Psoas muscle (tissue), 8 donors: Measurements from ENCODE around the gene B3GAT1. TPM values are rescaled to one million over a fixed set of nuclear protein-coding genes. Genes with fewer than 3 reads are reported as not detected.

Source experiments
- ATAC-seq, 4 donors: fragments of 200-7000 bp; cut with Tn5 transposase; one replicate each; pipeline ENCODE4 v1.9.1; 2020; ENCODE audit warnings: moderate library complexity in 3 of 4, mild to moderate bottlenecking in 2 of 4
- DNase-seq, 2 donors: peaks; one replicate each; pipeline ENCODE4 v3.0.0-alpha.2; 2020
- H3K27ac ChIP-seq: fragments of 200-600 bp; one replicate; pipeline ENCODE4 v1.8.0; 2022
- H3K27me3 ChIP-seq, 3 donors: fragments of 200-600 bp in 1 of 3; one replicate each; pipeline versions ENCODE4 v1.6.1 to v1.8.0; 2013 to 2022; ENCODE audit warnings: low read length in 2 of 3, mild to moderate bottlenecking in 2 of 3, moderate library complexity in 1 of 3; ENCODE audit not compliant: insufficient read depth in 3 of 3
- H3K36me3 ChIP-seq, 2 donors: fragments of 200-600 bp in 1 of 2; one replicate each; pipeline versions ENCODE4 v1.6.1 to v1.8.0; 2013 to 2022; ENCODE audit warnings: low read depth in 1 of 2, mild to moderate bottlenecking in 1 of 2, moderate library complexity in 1 of 2; ENCODE audit not compliant: insufficient read depth in 1 of 2
- H3K4me1 ChIP-seq: fragments of 200-600 bp; one replicate; pipeline ENCODE4 v1.8.0; 2022
- H3K4me3 ChIP-seq: fragments of 200-600 bp; one replicate; pipeline ENCODE4 v1.8.0; 2022; ENCODE audit warnings: mild to moderate bottlenecking
- H3K9me3 ChIP-seq: fragments of 200-600 bp; one replicate; pipeline ENCODE4 v1.8.0; 2022
- WGBS, 3 donors: extraction: QIAGEN DNeasy Blood & Tissue Kit; methylation state at CpG; one replicate each; pipeline versions ENCODE4 v1.1.6 to v1.1.7; 2013; 5-methylcytosine and 5-hydroxymethylcytosine counted together
- intact Hi-C, 2 donors: fragments of 100-400 bp; cut with DNase I; formaldehyde crosslinking; loops; one replicate each; pipeline versions ENCODE4 v1.11.0 to v1.14.2; 2022
- polyA plus RNA-seq, 3 donors: library from polyadenylated mRNA; stranded (reverse); fragments of 200-250 nt; gene quantifications; one replicate each; pipeline ENCODE4 v1.2.3, GENCODE V29; 2013
- total RNA-seq, 4 donors: library from RNA; stranded (reverse); fragmentation: NEBNext Ultra II Directional in 2 of 4; extraction: Animal tissue kit (Norgen Biotek cat#: 25700) in 2 of 4; gene quantifications; one replicate each; pipeline versions ENCODE4 v1.2.1 to v1.2.4, GENCODE V29; 2021 to 2023
- TF ChIP-seq, protein P1 (sequence below): fragments of 200-600 bp; IDR thresholded peaks from one replicate; pipeline ENCODE4 v1.8.0; 2022; ENCODE audit warnings: antibody characterized with exemption
- donor health status: healthy with polysubstance abuse.
- donor health status: DM: no; HTN: no; CAD: no; lungs with moderate emphysema.
- donor health status: Bipolar disorder and iron deficiency.
- donor health status: healthy.
- donor health status: DM: yes; HTN: yes; CAD: no.
- donor health status: DM: no; HTN: no; CAD: no.
- donor health status: DM: no; HTN: no; CAD: no.
- donor health status: DM: yes; HTN: yes; CAD: no.

Gene B3GAT1
- total and polyA plus RNA-seq, 7 donors, result 0.01 to 0.13 (median 0.06) TPM; not detected in 3

DNA sequence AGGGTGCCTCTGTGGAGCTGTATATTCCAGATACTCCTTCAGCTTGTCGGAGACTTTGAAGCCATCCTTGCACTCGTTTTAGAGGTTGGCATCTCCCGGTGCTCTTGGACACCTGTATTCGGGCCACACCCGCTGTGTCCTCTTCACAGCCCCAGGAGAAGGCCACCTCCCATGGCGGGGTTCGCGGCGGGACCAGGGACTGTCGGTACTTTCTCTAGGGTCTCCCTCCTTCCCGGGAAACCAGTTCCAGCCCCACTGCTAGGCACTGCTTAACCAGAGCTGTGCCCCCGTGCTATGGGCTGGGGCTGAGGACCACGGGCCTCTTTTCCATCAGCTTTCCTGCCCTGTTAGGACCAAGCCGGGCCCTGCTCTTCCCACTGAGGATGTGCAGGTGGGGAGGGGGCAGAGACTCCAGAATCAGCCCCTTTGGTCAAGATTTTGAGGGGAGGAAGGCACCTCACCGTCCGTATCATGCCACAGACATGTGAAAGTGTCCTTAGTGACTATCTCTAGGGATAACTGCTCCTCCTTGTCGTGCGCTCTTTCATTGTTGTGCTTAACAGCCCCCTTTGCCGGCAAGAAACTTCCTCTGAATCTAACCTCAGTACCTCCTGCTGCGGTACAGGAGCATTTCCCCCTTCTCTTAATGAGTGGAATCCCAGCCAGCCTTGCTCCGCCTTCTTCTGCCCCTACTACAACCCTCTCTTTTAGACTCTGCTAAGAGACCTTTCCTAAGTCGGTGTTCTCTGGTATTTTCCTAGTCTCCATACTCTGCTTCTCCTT, 1.2 kb upstream of the B3GAT1 start:
- H3K9me3 ChIP-seq, result no peaks in the 10 kb centered on the region
- intact Hi-C loops, result no loop called here
- no peak for ATAC-seq
- H3K36me3 ChIP-seq, result no peaks in the 10 kb centered on the region
- no peak overlapping the region for H3K27ac ChIP-seq
- no peaks in the 10 kb centered on the region for H3K4me1 ChIP-seq
- WGBS, 3 donors, result 6 to 9% (median 8%) methylated on average over 22 of the region's 22 CpGs
- DNase-seq, result no peak
- TF ChIP-seq, protein P1, sequence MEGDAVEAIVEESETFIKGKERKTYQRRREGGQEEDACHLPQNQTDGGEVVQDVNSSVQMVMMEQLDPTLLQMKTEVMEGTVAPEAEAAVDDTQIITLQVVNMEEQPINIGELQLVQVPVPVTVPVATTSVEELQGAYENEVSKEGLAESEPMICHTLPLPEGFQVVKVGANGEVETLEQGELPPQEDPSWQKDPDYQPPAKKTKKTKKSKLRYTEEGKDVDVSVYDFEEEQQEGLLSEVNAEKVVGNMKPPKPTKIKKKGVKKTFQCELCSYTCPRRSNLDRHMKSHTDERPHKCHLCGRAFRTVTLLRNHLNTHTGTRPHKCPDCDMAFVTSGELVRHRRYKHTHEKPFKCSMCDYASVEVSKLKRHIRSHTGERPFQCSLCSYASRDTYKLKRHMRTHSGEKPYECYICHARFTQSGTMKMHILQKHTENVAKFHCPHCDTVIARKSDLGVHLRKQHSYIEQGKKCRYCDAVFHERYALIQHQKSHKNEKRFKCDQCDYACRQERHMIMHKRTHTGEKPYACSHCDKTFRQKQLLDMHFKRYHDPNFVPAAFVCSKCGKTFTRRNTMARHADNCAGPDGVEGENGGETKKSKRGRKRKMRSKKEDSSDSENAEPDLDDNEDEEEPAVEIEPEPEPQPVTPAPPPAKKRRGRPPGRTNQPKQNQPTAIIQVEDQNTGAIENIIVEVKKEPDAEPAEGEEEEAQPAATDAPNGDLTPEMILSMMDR, result no peak
- peaks cover 3 to 71% (median 40%) of the 10 kb centered on the region in 3 donors for H3K27me3 ChIP-seq
- H3K4me3 ChIP-seq, result peak overlapping the region; percentile 51

DNA sequence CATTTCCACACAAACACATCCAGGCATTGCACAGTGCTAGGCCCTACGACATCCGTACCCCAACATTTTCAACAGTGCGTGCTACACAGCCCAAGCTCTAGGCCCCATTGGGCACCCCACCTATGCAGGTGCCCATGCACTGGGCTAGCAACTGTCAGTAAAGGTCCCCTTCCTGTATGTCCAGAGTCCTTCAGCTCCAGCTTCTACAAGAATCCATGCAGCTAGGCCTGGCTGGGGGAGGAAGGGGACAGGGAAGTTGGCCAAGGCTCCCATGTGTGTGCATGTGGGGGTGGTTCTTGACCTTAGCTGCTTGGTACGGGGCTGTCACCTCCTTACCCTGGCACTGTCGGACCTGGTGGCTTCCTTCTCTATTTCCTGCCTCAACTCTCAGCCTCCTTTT, 1.3 kb downstream of the B3GAT1 start:
- ATAC-seq (no peak), DNase-seq (no peak)
- Histone ChIP-seq H3K4me1 (no peaks in the 10 kb centered on the region), H3K36me3 (no peaks in the 10 kb centered on the region), H3K4me3 (no peak overlapping the region), H3K9me3 (no peaks in the 10 kb centered on the region), H3K27ac (no peak overlapping the region), H3K27me3 (peaks cover 3 to 76% (median 37%) of the 10 kb centered on the region in 3 donors)
- intact Hi-C loops, result no loop called here
- TF ChIP-seq, protein P1, result no peak
- WGBS, 3 donors, result 68 to 72% (median 69%) methylated on average over 5 of the region's 5 CpGs

- DNase-seq (no peak), ATAC-seq (no peak)
- no peaks in the 10 kb centered on the region for H3K4me1 ChIP-seq
- H3K9me3 ChIP-seq, result no peaks in the 10 kb centered on the region
- intact Hi-C loops, result no loop called here
- H3K27ac ChIP-seq, result no peak overlapping the region
- TF ChIP-seq, protein P1, result no peak
- peaks cover 3 to 69% (median 34%) of the 10 kb centered on the region in 3 donors for H3K27me3 ChIP-seq
- WGBS, 3 donors, result 73 to 78% (median 77%) methylated on average over 14 to 15 of the region's 15 CpGs
- no peak overlapping the region for H3K4me3 ChIP-seq
- no peaks in the 10 kb centered on the region for H3K36me3 ChIP-seq
Measured at GRCh38 chr11:134409552-134410429, 2.3 kb downstream of the B3GAT1 start.

DNA sequence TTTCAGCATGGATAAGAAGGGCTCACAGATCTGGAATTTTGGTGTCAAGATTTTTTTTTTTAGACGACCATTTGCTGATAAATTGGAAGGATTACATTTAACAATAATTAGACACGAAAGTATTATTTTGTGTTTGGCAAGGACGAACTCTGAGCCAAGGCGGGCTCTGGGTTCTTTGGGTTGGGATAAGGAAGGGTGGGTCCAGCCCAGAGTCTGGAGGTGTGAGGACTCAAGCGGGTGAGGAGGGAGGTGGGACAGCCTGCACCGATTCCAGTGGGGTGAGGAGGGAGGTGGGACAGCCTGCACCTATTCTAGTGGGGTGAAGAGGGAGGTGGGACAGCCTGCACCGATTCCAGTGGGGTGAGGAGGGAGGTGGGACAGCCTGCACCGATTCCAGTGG, 4.1 kb downstream of the B3GAT1 start:
- TF ChIP-seq, protein P1, result no peak
- WGBS, 3 donors, result 51 to 61% (median 61%) methylated on average over 7 to 8 of the region's 8 CpGs
- ATAC-seq (no peak), DNase-seq (no peak)
- Histone ChIP-seq H3K36me3 (no peaks in the 10 kb centered on the region), H3K27me3 (peaks cover 3 to 57% (median 30%) of the 10 kb centered on the region in 3 donors), H3K27ac (no peak overlapping the region), H3K4me1 (no peaks in the 10 kb centered on the region), H3K4me3 (no peak overlapping the region), H3K9me3 (no peaks in the 10 kb centered on the region)
- intact Hi-C loops, result no loop called here
